Measurements from ENCODE around the gene HCCS. TPM values are rescaled to one million over a fixed set of nuclear protein-coding genes. Genes with fewer than 3 reads are reported as not detected.

HCCS gene
- total and polyA plus RNA-seq, 2 experiments from 2014 or later: 20.3 to 40.0 TPM

GRCh38 chrX:11109968-11110367 lies 1.2 kb upstream of the HCCS start:
- Histone ChIP-seq H3K9me3 (ENCODE audit: low read depth) (no peaks in the 10 kb centered on the region), H3K4me1 (ENCODE audit: insufficient read depth) (no peaks in the 10 kb centered on the region), H2AFZ (no peak overlapping the region), H3K9me2 (replicated peaks; ENCODE audit: insufficient read depth) (no peaks in the 10 kb centered on the region), H3K27me3 (no peaks in the 10 kb centered on the region), H3K4me3 (no peak overlapping the region), H3K4me2 (no peak overlapping the region), H3K79me2 (peaks cover 15% of the 10 kb centered on the region), H4K20me1 (ENCODE audit: insufficient read depth, poor library complexity, severe bottlenecking) (no peaks in the 10 kb centered on the region), H3K36me3 (replicated peaks; ENCODE audit: insufficient read depth, low read depth) (no peaks in the 10 kb centered on the region), H3K27ac (no peak overlapping the region)
- no peak for TF ChIP-seq EZH2 (IDR thresholded peaks at IDR 0.05; ENCODE audit: borderline replicate concordance)
- no peak for TF ChIP-seq CTCF (IDR thresholded peaks at IDR 0.05; ENCODE audit: poor library complexity)
- TF ChIP-seq EZH2phosphoT487 (IDR thresholded peaks at IDR 0.05; ENCODE audit: low read depth, severe bottlenecking, unreplicated experiment): no peak
- 86% methylated on average over 2 of the region's 2 CpGs for WGBS (ENCODE audit: low lambda C conversion rate, missing lambda C conversion rate)
- DNase-seq (ENCODE audit: low spot score): no peak

- TF ChIP-seq EZH2 (IDR thresholded peaks at IDR 0.05; ENCODE audit: borderline replicate concordance): no peak
- no peak for TF ChIP-seq EZH2phosphoT487 (IDR thresholded peaks at IDR 0.05; ENCODE audit: low read depth, severe bottlenecking, unreplicated experiment)
- TF ChIP-seq CTCF (IDR thresholded peaks at IDR 0.05; ENCODE audit: poor library complexity): no peak
- Histone ChIP-seq H3K9me2 (replicated peaks; ENCODE audit: insufficient read depth) (no peaks in the 10 kb centered on the region), H3K79me2 (peaks cover 15% of the 10 kb centered on the region), H3K4me3 (peak overlapping the region; percentile 59), H3K4me1 (ENCODE audit: insufficient read depth) (no peaks in the 10 kb centered on the region), H4K20me1 (ENCODE audit: insufficient read depth, poor library complexity, severe bottlenecking) (no peaks in the 10 kb centered on the region), H3K27me3 (no peaks in the 10 kb centered on the region), H3K9me3 (ENCODE audit: low read depth) (no peaks in the 10 kb centered on the region), H3K36me3 (replicated peaks; ENCODE audit: insufficient read depth, low read depth) (no peaks in the 10 kb centered on the region), H3K4me2 (peak overlapping the region; percentile 75), H2AFZ (no peak overlapping the region), H3K27ac (peak overlapping the region; percentile 91)
- DNase-seq (ENCODE audit: low spot score): no peak
- 63% methylated on average over 9 of the region's 9 CpGs for WGBS (ENCODE audit: low lambda C conversion rate, missing lambda C conversion rate)
Measured at GRCh38 chrX:11111947-11112346, 815 bp downstream of the HCCS start.

- peaks cover 15% of the 10 kb centered on the region for H3K79me2 ChIP-seq
- H3K4me1 ChIP-seq (ENCODE audit: insufficient read depth): no peaks in the 10 kb centered on the region
- H3K36me3 ChIP-seq (replicated peaks; ENCODE audit: insufficient read depth, low read depth): no peaks in the 10 kb centered on the region
- no peak for DNase-seq (ENCODE audit: low spot score)
- no peaks in the 10 kb centered on the region for H3K9me2 ChIP-seq (replicated peaks; ENCODE audit: insufficient read depth)
- H2AFZ ChIP-seq: no peak overlapping the region
- H3K4me2 ChIP-seq: no peak overlapping the region
- H3K27ac ChIP-seq: no peak overlapping the region
- TF ChIP-seq CTCF (IDR thresholded peaks at IDR 0.05; ENCODE audit: poor library complexity) (no peak), EZH2phosphoT487 (IDR thresholded peaks at IDR 0.05; ENCODE audit: low read depth, severe bottlenecking, unreplicated experiment) (no peak), EZH2 (IDR thresholded peaks at IDR 0.05; ENCODE audit: borderline replicate concordance) (no peak)
- H3K4me3 ChIP-seq: no peak overlapping the region
- H3K9me3 ChIP-seq (ENCODE audit: low read depth): no peaks in the 10 kb centered on the region
- H3K27me3 ChIP-seq: no peaks in the 10 kb centered on the region
- H4K20me1 ChIP-seq (ENCODE audit: insufficient read depth, poor library complexity, severe bottlenecking): no peaks in the 10 kb centered on the region
Measured at GRCh38 chrX:11113731-11114130, 2.6 kb downstream of the HCCS start.

- TF ChIP-seq EZH2 (IDR thresholded peaks at IDR 0.05; ENCODE audit: borderline replicate concordance) (no peak), EZH2phosphoT487 (IDR thresholded peaks at IDR 0.05; ENCODE audit: low read depth, severe bottlenecking, unreplicated experiment) (no peak), CTCF (IDR thresholded peaks at IDR 0.05; ENCODE audit: poor library complexity) (no peak)
- H3K27ac ChIP-seq: no peak overlapping the region
- WGBS (ENCODE audit: low lambda C conversion rate, missing lambda C conversion rate): 77% methylated on average over 3 of the region's 3 CpGs
- no peak overlapping the region for H3K4me2 ChIP-seq
- no peak overlapping the region for H2AFZ ChIP-seq
- DNase-seq (ENCODE audit: low spot score): no peak
- H3K4me3 ChIP-seq: no peak overlapping the region
- no peaks in the 10 kb centered on the region for H3K4me1 ChIP-seq (ENCODE audit: insufficient read depth)
- no peaks in the 10 kb centered on the region for H3K9me2 ChIP-seq (replicated peaks; ENCODE audit: insufficient read depth)
- no peaks in the 10 kb centered on the region for H3K36me3 ChIP-seq (replicated peaks; ENCODE audit: insufficient read depth, low read depth)
- H4K20me1 ChIP-seq (ENCODE audit: insufficient read depth, poor library complexity, severe bottlenecking): no peaks in the 10 kb centered on the region
- no peaks in the 10 kb centered on the region for H3K27me3 ChIP-seq
- H3K9me3 ChIP-seq (ENCODE audit: low read depth): no peaks in the 10 kb centered on the region
- H3K79me2 ChIP-seq: peaks cover under 1% of the 10 kb centered on the region
Measured at GRCh38 chrX:11117745-11118144, 6.6 kb downstream of the HCCS start.

Data from hepatocyte (in vitro differentiated cells).